Prostate gland (tissue), 2 donors: ENCODE results near the gene HOOK2. TPM values are rescaled to one million over a fixed set of nuclear protein-coding genes. Genes with fewer than 3 reads are reported as not detected.
A peak's percentile ranks its signal among the peaks of the same experiment; 100 is the strongest.

Experiments used
- DNase-seq: peaks from one replicate; pipeline ENCODE4 v3.0.0-alpha.2; 2019; ENCODE audit warnings: low spot score
- H3K27ac ChIP-seq, 2 donors: fragments of 200-600 bp; sonication (generic); 2 replicates each; pipeline ENCODE4 v1.5.1; 2017 to 2019
- H3K27me3 ChIP-seq: fragments of 200-600 bp; sonication (generic); replicated peaks from 2 replicates; pipeline ENCODE4 v1.5.1; 2019; ENCODE audit not compliant: insufficient read depth
- H3K36me3 ChIP-seq, 2 donors: fragments of 200-600 bp; sonication (generic); 1 replicate in 1 of 2; 2 replicates in 1 of 2; pipeline versions ENCODE4 v1.5.1 to v1.8.1; 2017 to 2019
- H3K4me1 ChIP-seq: fragments of 200-600 bp; sonication (generic); replicated peaks from 2 replicates; pipeline ENCODE4 v1.5.1; 2019
- H3K4me3 ChIP-seq, 2 donors: fragments of 200-600 bp; sonication (generic); 2 replicates each; pipeline ENCODE4 v1.5.1; 2017 to 2019
- H3K9me3 ChIP-seq: fragments of 200-600 bp; sonication (generic); 2 replicates; pipeline ENCODE4 v1.5.1; 2017
- CTCF ChIP-seq, 4 experiments: fragments of 200-600 bp in 2 of 4; fragments of 450-650 bp in 2 of 4; sonication (generic) in 2 of 4; IDR thresholded peaks; 1 replicate in 3 of 4; 2 replicates in 1 of 4; pipeline ENCODE4 v1.5.1; 2016 to 2019; ENCODE audit warnings: antibody characterized with exemption in 4 of 4, mild to moderate bottlenecking in 2 of 4, moderate library complexity in 2 of 4
- POLR2A ChIP-seq: fragments of 450-650 bp; IDR thresholded peaks from one replicate; pipeline ENCODE4 v1.6.1; 2016; ENCODE audit warnings: antibody characterized with exemption, mild to moderate bottlenecking
- POLR2AphosphoS5 ChIP-seq: sonication (generic); formaldehyde crosslinking; IDR thresholded peaks from one replicate; pipeline ENCODE4 v1.6.1; 2017; ENCODE audit warnings: antibody characterized with exemption
- WGBS: methylation state at CpG from one replicate; pipeline ENCODE4 v1.1.5; 2018; 5-methylcytosine and 5-hydroxymethylcytosine counted together
- intact Hi-C: fragments of 100-400 bp; cut with DNase I; formaldehyde crosslinking; loops from one replicate; pipeline ENCODE4 v1.14.2; 2022
- total RNA-seq, 2 donors: library from RNA; depleted of rRNA; stranded (reverse); fragments of >200 nt; gene quantifications; one replicate each; pipeline ENCODE4 v1.1.0, GENCODE V29; 2016

HOOK2 gene
- total RNA-seq, 2 donors from 2014 or later = 49.6 to 126 TPM

- H3K4me1 ChIP-seq = peaks cover 17% of the 10 kb centered on the region
- H3K36me3 ChIP-seq = no peaks in the 10 kb centered on the region
- intact Hi-C loops = no loop called here
- no peak for TF ChIP-seq POLR2A
- TF ChIP-seq POLR2AphosphoS5 = no peak
- no peak for TF ChIP-seq CTCF (IDR thresholded peaks at IDR 0.05)
- peak overlapping the region in 1 of 2 donors; percentile 49 for H3K4me3 ChIP-seq
- H3K27me3 ChIP-seq = no peaks in the 10 kb centered on the region
- H3K27ac ChIP-seq = peak overlapping the region; percentile 92 to 93
- WGBS = 66% methylated on average over 15 of the region's 15 CpGs
- no peaks in the 10 kb centered on the region for H3K9me3 ChIP-seq
- no peak for DNase-seq
Measured at GRCh38 chr19:12779162-12779993, 4.0 kb upstream of the HOOK2 start.

GRCh38 chr19:12778905-12779161 is 3.5 kb upstream of the HOOK2 start:
- TF ChIP-seq POLR2A = no peak
- TF ChIP-seq CTCF (IDR thresholded peaks at IDR 0.05) = no peak
- TF ChIP-seq POLR2AphosphoS5 = no peak
- WGBS = 39% methylated on average over 6 of the region's 6 CpGs
- H3K4me1 ChIP-seq = peaks cover 15% of the 10 kb centered on the region
- DNase-seq = no peak
- no peaks in the 10 kb centered on the region for H3K27me3 ChIP-seq
- peak overlapping the region; percentile 45 to 49 for H3K4me3 ChIP-seq
- peak overlapping the region; percentile 92 to 93 for H3K27ac ChIP-seq
- intact Hi-C loops = no loop called here
- H3K9me3 ChIP-seq = no peaks in the 10 kb centered on the region
- H3K36me3 ChIP-seq = no peaks in the 10 kb centered on the region

GRCh38 chr19:12778017-12778904 is 2.9 kb upstream of the HOOK2 start:
- TF ChIP-seq POLR2A (peak; percentile 39), CTCF (IDR thresholded peaks at IDR 0.05) (peak in 1 of 4 experiments; percentile 21), POLR2AphosphoS5 (peak; percentile 71)
- DNase-seq = peak; percentile 79
- no peaks in the 10 kb centered on the region for H3K9me3 ChIP-seq
- no peaks in the 10 kb centered on the region for H3K27me3 ChIP-seq
- peak overlapping the region; percentile 92 to 93 for H3K27ac ChIP-seq
- H3K4me3 ChIP-seq = peak overlapping the region; percentile 45 to 49
- WGBS = 1% methylated on average over 39 of the region's 44 CpGs
- no peaks in the 10 kb centered on the region for H3K36me3 ChIP-seq
- peaks cover 9% of the 10 kb centered on the region for H3K4me1 ChIP-seq
- intact Hi-C loops = no loop called here

- 10% methylated on average over 43 of the region's 43 CpGs for WGBS
Measured at GRCh38 chr19:12777217-12778016, 2.1 kb upstream of the HOOK2 start.

More at GRCh38 chr19:12777217-12778016, 2.1 kb upstream of the HOOK2 start:
- TF ChIP-seq POLR2AphosphoS5 (peak; percentile 81), POLR2A (peak; percentile 21), CTCF (IDR thresholded peaks at IDR 0.05) (peak; percentile 96 to 98 (median 97))
- H3K27ac ChIP-seq = peak overlapping the region; percentile 92 to 93
- H3K4me3 ChIP-seq = peak overlapping the region; percentile 45 to 49
- intact Hi-C loops = loop anchor here (1.0 kb wide), 1 partner anchor 17 kb away; no protein-coding TSS in a partner anchor
- H3K27me3 ChIP-seq = no peaks in the 10 kb centered on the region
- H3K4me1 ChIP-seq = peaks cover 3% of the 10 kb centered on the region
- DNase-seq = peak; percentile 69
- H3K9me3 ChIP-seq = no peaks in the 10 kb centered on the region
- no peaks in the 10 kb centered on the region for H3K36me3 ChIP-seq
